PC-3 (cell line): ENCODE measurements around the gene PRKAR1B.

Experiments used
- CTCF ChIP-seq: fragments of 300-600 bp; sonication (generic); conservative IDR thresholded peaks from 2 replicates; pipeline ENCODE4 v1.5.1; 2017; ENCODE audit warnings: antibody characterized with exemption, low read depth, mild to moderate bottlenecking, low read length
- EZH2 ChIP-seq: fragments of 300-600 bp; sonication (generic); IDR thresholded peaks from one replicate; pipeline ENCODE4 v1.6.1; 2017; ENCODE audit warnings: antibody characterized with exemption, mild to moderate bottlenecking, low read length; ENCODE audit not compliant: unreplicated experiment
- EZH2phosphoT487 ChIP-seq: fragments of 300-600 bp; sonication (generic); IDR thresholded peaks from 2 replicates; pipeline ENCODE4 v1.6.1; 2018; ENCODE audit warnings: mild to moderate bottlenecking, antibody characterized with exemption, low read length, borderline replicate concordance

GRCh38 chr7:510782-511281, 216.2 kb downstream of the PRKAR1B start:
- TF ChIP-seq EZH2phosphoT487 (no peak), EZH2 (no peak), CTCF (no peak)
